ENCODE data around the gene DPYSL4. TPM values are rescaled to one million over a fixed set of nuclear protein-coding genes. Genes with fewer than 3 reads are reported as not detected.

The DPYSL4 gene
- total and polyA plus RNA-seq, 2 of the 13 experiments (the other 11 are each of a cell fraction or from before 2014, with no cell fraction given): 0.84 to 1.2 TPM

GRCh38 chr10:132231656-132232022, 44.9 kb downstream of the DPYSL4 start:
- H3K4me2 ChIP-seq (ENCODE audit: low read depth, low read length): no peak overlapping the region
- DNase-seq (ENCODE audit: low spot score): no peak
- WGBS (ENCODE audit: low lambda C conversion rate): 90% methylated on average over 13 of the region's 13 CpGs
- ChIA-PET CTCF (ENCODE audit: low intra/inter-chr PET ratio, low total read pairs) (no interaction called here), POLR2A (no interaction called here)
- H4K20me1 ChIP-seq (ENCODE audit: insufficient read depth, low read length): no peaks in the 10 kb centered on the region
- H3K4me3 ChIP-seq (replicated peaks in 1 of 3; ENCODE audit: insufficient read depth in 1 of 3, low read depth in 2 of 3, low read length in 3 of 3): no peak overlapping the region
- in situ Hi-C loops (cut with HindIII; ENCODE audit: extremely low pct_ligation_motif_present, low pct_unique_long_range_greater_than_20kb): no loop called here
- H3K9me3 ChIP-seq (ENCODE audit: low read length): no peaks in the 10 kb centered on the region
- intact Hi-C loops (cut with micrococcal nuclease; ENCODE audit: unreplicated experiment): no loop called here
- no peak for ATAC-seq
- no peak overlapping the region for H3K9ac ChIP-seq (ENCODE audit: insufficient read depth, low read depth, low read length)
- no peaks in the 10 kb centered on the region for H3K4me1 ChIP-seq (ENCODE audit: insufficient read depth, low read length)
- TF ChIP-seq HNF1B (CRISPR knock-in tag; IDR thresholded peaks at IDR 0.05) (no peak), ZBTB1 (CRISPR knock-in tag; IDR thresholded peaks at IDR 0.05; ENCODE audit: borderline replicate concordance) (no peak), ZNF101 (CRISPR knock-in tag; IDR thresholded peaks at IDR 0.05; ENCODE audit: borderline replicate concordance, low read depth) (no peak), ZNF354B (CRISPR knock-in tag; IDR thresholded peaks at IDR 0.05) (no peak), POLR2A (IDR thresholded peaks at IDR 0.05; ENCODE audit: insufficient read depth in 1 of 2, low read depth in 2 of 2, low read length in 2 of 2) (no peak), KDM6A (CRISPR knock-in tag; IDR thresholded peaks at IDR 0.05; ENCODE audit: low read depth) (no peak), JUN (CRISPR knock-in tag; IDR thresholded peaks at IDR 0.05) (no peak), MTERF4 (CRISPR knock-in tag; IDR thresholded peaks at IDR 0.05) (no peak), ZNF496 (CRISPR knock-in tag; IDR thresholded peaks at IDR 0.05; ENCODE audit: insufficient replicate concordance) (no peak), NR2F6 (IDR thresholded peaks at IDR 0.05) (no peak), NR2F6 (CRISPR knock-in tag; IDR thresholded peaks at IDR 0.05) (no peak), ATM (IDR thresholded peaks at IDR 0.05; ENCODE audit: borderline replicate concordance) (no peak)
- H3K27me3 ChIP-seq (ENCODE audit: control insufficient read depth in 1 of 2, insufficient read depth in 2 of 2, low read length in 2 of 2): no peaks in the 10 kb centered on the region
- BruUV-seq (replicated peaks): no TSS peak
- no peak for FAIRE-seq
- no peaks in the 10 kb centered on the region for H3K79me2 ChIP-seq (ENCODE audit: insufficient read depth, low read length)
- H3K36me3 ChIP-seq (replicated peaks in 1 of 2; ENCODE audit: control insufficient read depth in 1 of 2, insufficient read depth in 2 of 2, low read length in 2 of 2): no peaks in the 10 kb centered on the region
- H3K27ac ChIP-seq (ENCODE audit: extremely low read length, insufficient read depth, low read length): no peak overlapping the region
- no peak overlapping the region for H2AFZ ChIP-seq (ENCODE audit: low read length)
